GM12892 (cell line): ENCODE data around the gene FLT1.
A peak's percentile ranks its signal among the peaks of the same experiment; 100 is the strongest.

Experiments
- DNase-seq: peaks from one replicate; pipeline ENCODE4 v3.0.0; 2011; ENCODE audit not compliant: insufficient read length
- FAIRE-seq: peaks from 2 replicates; lab custom pipeline; 2011; peaks lifted over from hg19 to GRCh38; lab: Jason Lieb, UNC
- POLR2A ChIP-seq: IDR thresholded peaks from 2 replicates; pipeline ENCODE4 v1.6.1; 2011; ENCODE audit warnings: low read depth, low read length, control low read depth
- POLR2AphosphoS5 ChIP-seq: IDR thresholded peaks from 2 replicates; pipeline ENCODE4 v1.6.1; 2011; ENCODE audit warnings: low read depth, low read length, control low read depth
- TAF1 ChIP-seq: IDR thresholded peaks from 2 replicates; pipeline ENCODE4 v1.6.1; 2011; ENCODE audit warnings: low read depth, mild to moderate bottlenecking, control low read depth, low read length, borderline replicate concordance

FLT1 gene

DNA sequence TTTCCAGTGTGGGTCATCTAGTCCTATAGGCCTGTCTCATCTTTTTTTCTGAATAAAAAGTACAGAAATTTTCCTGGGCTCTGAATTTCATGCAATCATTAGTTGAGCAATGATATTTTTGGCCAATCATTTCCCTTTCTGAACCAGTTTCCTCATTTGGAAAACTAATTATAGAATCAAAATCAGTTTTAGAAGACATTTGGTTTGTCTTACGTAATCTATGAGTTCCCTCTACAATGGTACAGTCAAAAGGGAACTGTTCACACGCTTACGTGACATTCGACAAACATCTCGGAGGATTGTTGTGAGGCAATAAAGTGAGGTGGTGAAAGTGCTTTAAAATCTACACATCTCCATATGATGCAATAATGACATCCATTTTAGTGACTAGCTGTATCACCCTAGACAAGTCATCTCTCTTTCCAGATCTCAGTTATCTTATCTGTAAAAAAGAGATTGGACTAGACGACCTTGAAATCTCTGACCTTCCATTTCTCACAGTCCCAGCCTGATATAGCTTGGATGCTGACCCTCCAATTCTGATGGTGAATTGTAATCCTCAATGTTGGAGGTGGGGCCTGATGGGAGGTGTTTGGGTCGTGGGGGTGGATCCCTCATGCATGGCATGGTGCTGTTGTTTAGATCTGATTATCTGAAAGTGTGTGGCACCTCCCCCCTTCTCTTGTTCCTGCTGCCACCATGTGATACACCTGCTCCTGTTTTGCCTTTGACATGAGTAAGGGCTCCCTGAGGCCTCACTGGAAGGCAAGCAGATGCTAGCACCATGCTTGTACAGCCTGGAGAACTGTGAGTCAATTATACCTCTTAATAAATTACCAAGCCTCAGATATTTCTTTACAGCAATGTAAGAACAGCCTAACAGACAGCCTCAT is 26.7 kb downstream of the FLT1 start:
- no peak for DNase-seq

GRCh38 chr13:28467034-28467433 is 27.9 kb downstream of the FLT1 start:
- no peak for TF ChIP-seq POLR2A
- TF ChIP-seq TAF1: no peak
- TF ChIP-seq POLR2AphosphoS5: no peak
- FAIRE-seq (no peak), DNase-seq (no peak)

More for the DNA sequence above, 26.7 kb downstream of the FLT1 start:
- no peak for TF ChIP-seq TAF1
- no peak for TF ChIP-seq POLR2AphosphoS5
- TF ChIP-seq POLR2A: no peak
- FAIRE-seq: peak; percentile 9

- DNase-seq (no peak), FAIRE-seq (no peak)
- TF ChIP-seq POLR2AphosphoS5 (no peak), POLR2A (no peak), TAF1 (no peak)
Observed at GRCh38 chr13:28466151-28466550, 28.8 kb downstream of the FLT1 start.

GRCh38 chr13:28464861-28465460 is 30.0 kb downstream of the FLT1 start:
- FAIRE-seq (no peak), DNase-seq (no peak)
- no peak for TF ChIP-seq POLR2AphosphoS5
- no peak for TF ChIP-seq TAF1
- no peak for TF ChIP-seq POLR2A

DNA sequence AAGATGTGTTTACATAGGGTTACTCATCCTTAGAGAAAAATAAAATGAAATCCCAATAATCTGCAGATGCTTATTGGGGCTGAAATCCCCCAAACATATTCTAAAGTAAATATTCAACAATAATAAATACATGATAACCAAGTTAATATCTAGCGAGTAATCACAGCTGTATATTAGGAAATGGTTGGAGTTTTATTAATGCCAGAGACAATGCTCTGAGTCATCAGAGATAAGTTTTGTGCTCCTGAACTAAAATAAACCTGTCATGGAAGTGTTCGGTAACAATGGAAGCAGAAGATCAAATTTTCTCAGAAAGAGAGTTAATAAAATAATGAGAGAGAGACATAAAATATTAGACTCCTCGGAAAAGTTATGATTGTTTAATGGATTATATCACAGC is 31.4 kb downstream of the FLT1 start:
- DNase-seq: no peak
- TF ChIP-seq POLR2AphosphoS5: no peak
- no peak for TF ChIP-seq TAF1
- TF ChIP-seq POLR2A: no peak
- FAIRE-seq: no peak

- TF ChIP-seq POLR2AphosphoS5 (no peak), TAF1 (no peak), POLR2A (no peak)
- no peak for FAIRE-seq
Observed at GRCh38 chr13:28459911-28460310, 35.0 kb downstream of the FLT1 start.

GRCh38 chr13:28458608-28459007 is 36.3 kb downstream of the FLT1 start:
- FAIRE-seq: no peak
- TF ChIP-seq POLR2AphosphoS5 (no peak), POLR2A (no peak), TAF1 (no peak)
- no peak for DNase-seq

More at GRCh38 chr13:28459911-28460310, 35.0 kb downstream of the FLT1 start:
- no peak for DNase-seq

DNA sequence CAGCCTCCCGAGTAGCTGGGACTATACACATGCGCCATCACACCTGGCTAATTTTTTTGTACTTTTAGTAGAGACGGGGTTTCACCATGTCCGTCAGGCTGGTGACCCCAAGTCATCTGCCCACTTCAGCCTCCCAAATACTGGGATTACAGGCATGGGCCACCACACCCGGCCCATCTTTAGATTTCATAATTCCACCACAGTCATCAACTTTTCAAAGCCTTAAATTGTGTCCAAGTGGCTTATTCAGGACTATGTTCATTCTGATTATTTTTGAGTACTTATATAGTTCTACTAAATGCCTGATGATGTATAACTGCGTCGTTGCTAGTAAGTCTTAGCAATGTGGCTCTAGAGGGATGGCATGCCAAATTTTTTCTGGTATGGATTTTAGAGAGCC is 36.9 kb downstream of the FLT1 start:
- TF ChIP-seq POLR2A: no peak
- TF ChIP-seq POLR2AphosphoS5: no peak
- no peak for TF ChIP-seq TAF1
- FAIRE-seq (no peak), DNase-seq (no peak)

DNA sequence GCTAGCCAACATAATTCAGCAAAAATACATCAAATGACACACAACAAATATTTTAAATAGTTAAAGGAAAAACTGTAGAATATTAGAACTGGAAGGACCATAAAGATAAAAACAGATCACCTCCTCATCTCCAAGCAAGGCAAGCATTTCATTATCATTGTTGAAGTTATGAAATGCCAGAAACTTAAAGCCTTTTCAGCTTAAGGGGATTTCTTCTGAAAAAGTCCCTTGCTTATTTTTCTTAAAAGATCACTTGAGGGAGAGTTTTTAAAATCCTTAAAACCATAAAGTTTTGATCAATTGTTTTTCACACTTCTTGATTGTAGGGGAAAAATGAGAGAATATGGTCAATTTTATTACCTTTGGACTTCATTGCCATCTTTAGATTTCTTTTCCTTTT is 37.4 kb downstream of the FLT1 start:
- FAIRE-seq: no peak
- DNase-seq: no peak
- TF ChIP-seq TAF1: no peak
- no peak for TF ChIP-seq POLR2AphosphoS5
- no peak for TF ChIP-seq POLR2A

- FAIRE-seq: no peak
Observed at GRCh38 chr13:28455580-28456194, 39.2 kb downstream of the FLT1 start.

GRCh38 chr13:28452755-28453154 is 42.2 kb downstream of the FLT1 start:
- FAIRE-seq: no peak
- TF ChIP-seq POLR2A (no peak), POLR2AphosphoS5 (no peak)
- DNase-seq: no peak

More at GRCh38 chr13:28455580-28456194, 39.2 kb downstream of the FLT1 start:
- DNase-seq: no peak
- no peak for TF ChIP-seq POLR2A
- no peak for TF ChIP-seq TAF1
- TF ChIP-seq POLR2AphosphoS5: no peak
